DND-41 (cell line): Measurements from ENCODE around the gene RSPO3.

Experiments used
- EZH2 ChIP-seq: IDR thresholded peaks from 3 replicates; pipeline ENCODE4 v1.6.1; 2012; ENCODE audit warnings: borderline replicate concordance, low read depth, mild to moderate bottlenecking, moderate library complexity, low read length, inconsistent platforms; ENCODE audit not compliant: severe bottlenecking
- TF ChIP-seq, protein P1 (sequence below): IDR thresholded peaks from 2 replicates; pipeline ENCODE4 v1.5.1; 2012; ENCODE audit warnings: borderline replicate concordance, low read length, moderate library complexity, mild to moderate bottlenecking; ENCODE audit not compliant: poor library complexity, severe bottlenecking; ENCODE audit errors: extremely low read depth

DNA sequence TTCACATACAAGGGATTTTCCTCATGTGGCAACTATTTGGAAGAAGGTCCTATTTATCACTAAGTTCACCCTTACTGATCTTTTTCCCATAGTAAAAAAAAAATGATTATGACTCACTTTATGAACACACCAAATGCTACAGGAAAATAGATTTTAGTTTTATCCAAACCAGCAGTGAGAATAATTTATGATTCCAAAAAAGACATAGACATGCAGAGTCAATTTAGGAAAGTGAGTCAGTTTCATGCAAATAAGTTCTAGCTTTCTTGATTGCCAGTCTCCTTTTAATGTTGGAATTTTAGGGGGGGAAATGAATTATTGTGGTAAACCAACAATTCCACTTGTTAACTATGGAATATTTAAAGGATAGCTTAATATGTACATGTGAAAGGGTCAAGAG is 84.2 kb downstream of the RSPO3 start:
- TF ChIP-seq, protein P1, sequence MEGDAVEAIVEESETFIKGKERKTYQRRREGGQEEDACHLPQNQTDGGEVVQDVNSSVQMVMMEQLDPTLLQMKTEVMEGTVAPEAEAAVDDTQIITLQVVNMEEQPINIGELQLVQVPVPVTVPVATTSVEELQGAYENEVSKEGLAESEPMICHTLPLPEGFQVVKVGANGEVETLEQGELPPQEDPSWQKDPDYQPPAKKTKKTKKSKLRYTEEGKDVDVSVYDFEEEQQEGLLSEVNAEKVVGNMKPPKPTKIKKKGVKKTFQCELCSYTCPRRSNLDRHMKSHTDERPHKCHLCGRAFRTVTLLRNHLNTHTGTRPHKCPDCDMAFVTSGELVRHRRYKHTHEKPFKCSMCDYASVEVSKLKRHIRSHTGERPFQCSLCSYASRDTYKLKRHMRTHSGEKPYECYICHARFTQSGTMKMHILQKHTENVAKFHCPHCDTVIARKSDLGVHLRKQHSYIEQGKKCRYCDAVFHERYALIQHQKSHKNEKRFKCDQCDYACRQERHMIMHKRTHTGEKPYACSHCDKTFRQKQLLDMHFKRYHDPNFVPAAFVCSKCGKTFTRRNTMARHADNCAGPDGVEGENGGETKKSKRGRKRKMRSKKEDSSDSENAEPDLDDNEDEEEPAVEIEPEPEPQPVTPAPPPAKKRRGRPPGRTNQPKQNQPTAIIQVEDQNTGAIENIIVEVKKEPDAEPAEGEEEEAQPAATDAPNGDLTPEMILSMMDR, result no peak
- no peak for TF ChIP-seq EZH2
